Smooth muscle cell of the umbilical artery (primary cell): ENCODE results near the gene ZSWIM1. TPM values are rescaled to one million over a fixed set of nuclear protein-coding genes. Genes with fewer than 3 reads are reported as not detected.

Experiments
- total RNA-seq: library from RNA; depleted of rRNA; stranded (reverse); fragments of >200 nt; gene quantifications from 2 replicates; pipeline ENCODE4 v1.2.3, GENCODE V29; 2014

ZSWIM1 gene
- total RNA-seq, result 2.7 and 4.1 TPM in 2 replicates

GRCh38 chr20:45880988-45881788 is at the start of gene ZSWIM1:
Gene ZSWIM1, plus strand, starts transcription at chr20:45881227. Its CDS starts 1,366 bp downstream, at chr20:45882593.

GRCh38 chr20:45833030-45833882 is 47.8 kb upstream of the ZSWIM1 start, which contains the start of gene SNX21:
Gene SNX21, plus strand, starts transcription at chr20:45833799. Its CDS starts 121 bp downstream, at chr20:45833920.

GRCh38 chr20:45857114-45857881 is 23.7 kb upstream of the ZSWIM1 start, which contains the start of the genes ACOT8 and ZSWIM3:
Gene ACOT8, minus strand, starts transcription at chr20:45857392. Its CDS starts 77 bp downstream, at chr20:45857315.
Gene ZSWIM3, plus strand, starts transcription at chr20:45857614. Its CDS starts 212 bp downstream, at chr20:45857826.

DNA sequence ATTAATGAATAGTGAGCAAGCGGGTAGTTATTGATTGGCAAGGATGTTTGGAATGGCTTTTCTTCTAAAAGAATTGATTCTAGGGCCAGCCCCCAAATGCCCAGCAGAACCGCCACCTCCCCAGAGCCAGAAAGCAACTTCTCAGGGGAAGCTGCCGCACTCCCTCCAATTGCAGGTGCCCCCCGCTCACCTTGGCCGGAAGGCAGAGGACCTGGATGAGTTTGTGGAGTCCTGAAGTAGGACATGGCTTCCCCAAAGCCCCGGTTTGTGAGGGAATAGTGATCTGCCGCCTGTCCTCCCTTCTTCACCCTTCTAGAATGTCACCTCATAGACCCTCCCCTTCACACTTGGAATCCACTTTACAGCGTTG is 6.3 kb downstream of the ZSWIM1 start, which contains the start of gene SPATA25:
SPATA25 (minus strand) TSS at position 277 of the 370 bp plus-strand sequence; CDS start at position 245, 32 bp downstream.

GRCh38 chr20:45890985-45891983 is 10.3 kb downstream of the ZSWIM1 start, which contains the start of the genes CTSA and NEURL2:
Gene CTSA, plus strand, starts transcription at chr20:45891335. Its CDS starts 234 bp downstream, at chr20:45891569.
Gene NEURL2, minus strand, starts transcription at chr20:45891208. Its CDS starts 217 bp downstream, at chr20:45890991.

DNA sequence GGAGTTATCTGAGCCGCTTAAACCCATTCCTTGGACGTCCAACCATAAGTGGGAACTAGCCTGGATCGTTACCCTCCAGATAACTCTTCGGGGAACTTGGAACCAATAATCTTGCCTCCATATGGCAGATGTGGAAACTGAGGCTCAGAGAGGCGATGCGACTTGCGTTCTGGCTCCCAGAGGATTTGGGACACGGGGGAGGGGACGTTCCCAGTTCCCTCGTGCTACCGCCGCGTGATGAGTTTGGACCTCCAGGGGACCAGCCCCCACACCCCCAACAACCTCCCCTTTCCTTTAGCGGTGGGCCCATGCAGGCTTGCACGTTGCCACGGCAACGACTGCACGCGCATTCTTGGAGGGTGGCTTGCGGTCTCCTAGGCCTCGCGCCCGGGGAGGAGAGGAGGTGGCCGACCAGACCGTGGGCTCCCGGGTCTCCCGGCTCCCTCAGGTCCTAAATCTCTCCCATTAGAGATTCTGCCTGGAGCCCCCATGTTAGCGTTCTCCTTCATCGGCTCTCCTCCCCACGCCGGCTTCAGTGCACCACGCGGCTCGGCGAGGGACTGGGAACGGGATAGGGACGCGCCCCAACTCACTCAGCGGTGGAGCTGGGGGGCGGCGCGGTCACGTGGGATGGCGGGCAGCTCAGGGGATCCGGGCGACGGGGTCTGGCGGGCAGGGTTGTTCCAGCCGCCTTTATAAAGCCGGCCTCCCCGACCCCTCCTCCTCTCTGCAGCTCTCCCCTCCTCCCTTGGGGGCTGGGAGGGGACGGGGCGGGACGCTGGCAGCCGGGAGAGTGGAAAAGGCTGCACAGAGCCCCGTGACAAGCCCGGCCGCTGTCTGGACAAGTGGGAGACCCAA is 30.7 kb downstream of the ZSWIM1 start, which contains the start of gene PLTP:
PLTP (minus strand) TSS at position 670 of the 858 bp plus-strand sequence. CDS start 703 bp downstream, outside the sequence.

Other genes starting within 250 kb of the ZSWIM1 start
- not detected in 2 replicates for gene WFDC9, start 249.9 kb upstream of the ZSWIM1 start, total RNA-seq
- not detected in 2 replicates for gene WFDC11, start 211.0 kb upstream of the ZSWIM1 start, total RNA-seq
- not detected in 2 replicates for gene WFDC13, start 179.2 kb upstream of the ZSWIM1 start, total RNA-seq
- gene WFDC10B, start 176.2 kb upstream of the ZSWIM1 start, total RNA-seq, result not detected in 2 replicates
- gene SPINT4, start 158.9 kb upstream of the ZSWIM1 start, total RNA-seq, result not detected in 2 replicates
- gene WFDC3, start 89.3 kb upstream of the ZSWIM1 start, total RNA-seq, result 0.89 TPM in 1 of 2 replicates, not detected in the other
- 10.7 and 13.4 TPM in 2 replicates for gene DNTTIP1, start 89.3 kb upstream of the ZSWIM1 start, total RNA-seq
- 2.1 and 11.3 TPM in 2 replicates for gene UBE2C, start 68.6 kb upstream of the ZSWIM1 start, total RNA-seq
- not detected in 2 replicates for gene TNNC2, start 53.9 kb upstream of the ZSWIM1 start, total RNA-seq
- 33.3 and 34.7 TPM in 2 replicates for gene SNX21, start 47.4 kb upstream of the ZSWIM1 start, total RNA-seq
- 23.4 and 43.1 TPM in 2 replicates for gene ACOT8, start 23.8 kb upstream of the ZSWIM1 start, total RNA-seq
- gene ZSWIM3, start 23.6 kb upstream of the ZSWIM1 start, total RNA-seq, result 6.0 and 8.6 TPM in 2 replicates
- gene SPATA25, start 6.4 kb downstream of the ZSWIM1 start, total RNA-seq, result 1.1 and 2.1 TPM in 2 replicates
- 3.3 and 7.1 TPM in 2 replicates for gene NEURL2, start 10.0 kb downstream of the ZSWIM1 start, total RNA-seq
- 94.6 and 108 TPM in 2 replicates for gene CTSA, start 10.1 kb downstream of the ZSWIM1 start, total RNA-seq
- 17.8 and 27.7 TPM in 2 replicates for gene PLTP, start 30.9 kb downstream of the ZSWIM1 start, total RNA-seq
- 6.2 and 8.4 TPM in 2 replicates for gene PCIF1, start 53.5 kb downstream of the ZSWIM1 start, total RNA-seq
- gene ZNF335, start 91.0 kb downstream of the ZSWIM1 start, total RNA-seq, result 12.2 and 16.2 TPM in 2 replicates
- gene MMP9, start 127.7 kb downstream of the ZSWIM1 start, total RNA-seq, result 0.30 and 3.1 TPM in 2 replicates
- gene SLC12A5, start 148.0 kb downstream of the ZSWIM1 start, total RNA-seq, result 0.30 and 1.3 TPM in 2 replicates
- gene NCOA5, start 208.7 kb downstream of the ZSWIM1 start, total RNA-seq, result 6.5 and 12.0 TPM in 2 replicates
- 2.0 and 3.9 TPM in 2 replicates for gene CD40, start 237.1 kb downstream of the ZSWIM1 start, total RNA-seq